ENCODE data around the gene CD2.

The CD2 gene

DNA sequence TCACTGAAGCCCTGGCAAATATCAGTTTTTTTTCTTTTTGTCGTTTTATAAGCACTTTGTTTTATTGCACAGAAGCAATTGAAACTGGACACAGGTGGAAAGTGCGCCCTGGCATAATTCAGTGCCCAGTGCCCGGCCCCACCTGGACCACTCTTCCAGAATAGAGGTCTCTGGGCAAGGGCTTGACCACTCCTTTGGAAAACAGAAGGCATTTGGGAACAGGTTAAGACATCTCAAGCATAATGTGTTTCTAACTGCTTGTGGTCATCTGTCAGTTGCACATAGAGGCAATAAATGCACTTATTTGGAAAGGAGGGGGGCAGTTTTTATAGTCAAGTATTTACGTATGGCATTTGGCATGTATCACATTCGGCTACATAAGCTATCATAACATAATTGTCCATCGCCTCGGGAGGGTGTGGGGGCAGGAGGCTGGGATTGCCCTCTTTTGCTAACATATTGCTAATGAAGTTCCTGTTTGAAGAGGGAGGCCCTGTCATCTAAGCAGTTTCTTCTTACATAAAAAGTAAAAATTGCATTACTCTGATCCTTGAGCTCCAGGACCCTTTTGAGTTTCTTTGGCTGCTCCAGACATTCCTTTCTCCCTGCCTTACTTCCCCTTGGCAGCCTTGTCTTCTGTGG lies 14.7 kb upstream of the CD2 start:
- H3K36me3 ChIP-seq: no peaks in the 10 kb centered on the region
- H3K27me3 ChIP-seq: no peaks in the 10 kb centered on the region
- no peaks in the 10 kb centered on the region for H3K4me1 ChIP-seq (ENCODE audit: control insufficient read depth in 1 of 2, insufficient read depth in 1 of 2, low read depth in 1 of 2, low read length in 1 of 2)
- no peak overlapping the region for H3K4me3 ChIP-seq (ENCODE audit: low read depth in 1 of 2, low read length in 1 of 2)
- H3K27ac ChIP-seq: no peak overlapping the region
- TF ChIP-seq, protein P1, sequence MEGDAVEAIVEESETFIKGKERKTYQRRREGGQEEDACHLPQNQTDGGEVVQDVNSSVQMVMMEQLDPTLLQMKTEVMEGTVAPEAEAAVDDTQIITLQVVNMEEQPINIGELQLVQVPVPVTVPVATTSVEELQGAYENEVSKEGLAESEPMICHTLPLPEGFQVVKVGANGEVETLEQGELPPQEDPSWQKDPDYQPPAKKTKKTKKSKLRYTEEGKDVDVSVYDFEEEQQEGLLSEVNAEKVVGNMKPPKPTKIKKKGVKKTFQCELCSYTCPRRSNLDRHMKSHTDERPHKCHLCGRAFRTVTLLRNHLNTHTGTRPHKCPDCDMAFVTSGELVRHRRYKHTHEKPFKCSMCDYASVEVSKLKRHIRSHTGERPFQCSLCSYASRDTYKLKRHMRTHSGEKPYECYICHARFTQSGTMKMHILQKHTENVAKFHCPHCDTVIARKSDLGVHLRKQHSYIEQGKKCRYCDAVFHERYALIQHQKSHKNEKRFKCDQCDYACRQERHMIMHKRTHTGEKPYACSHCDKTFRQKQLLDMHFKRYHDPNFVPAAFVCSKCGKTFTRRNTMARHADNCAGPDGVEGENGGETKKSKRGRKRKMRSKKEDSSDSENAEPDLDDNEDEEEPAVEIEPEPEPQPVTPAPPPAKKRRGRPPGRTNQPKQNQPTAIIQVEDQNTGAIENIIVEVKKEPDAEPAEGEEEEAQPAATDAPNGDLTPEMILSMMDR (IDR thresholded peaks at IDR 0.05): no peak
- peaks cover 21% of the 10 kb centered on the region for H3K9me3 ChIP-seq

GRCh38 chr1:116740296-116740695 lies 13.9 kb upstream of the CD2 start:
- Histone ChIP-seq H3K4me1 (ENCODE audit: control insufficient read depth in 1 of 2, insufficient read depth in 1 of 2, low read depth in 1 of 2, low read length in 1 of 2) (no peaks in the 10 kb centered on the region), H3K27me3 (no peaks in the 10 kb centered on the region), H3K27ac (no peak overlapping the region), H3K9me3 (peaks cover 29% of the 10 kb centered on the region), H3K4me3 (ENCODE audit: low read depth in 1 of 2, low read length in 1 of 2) (no peak overlapping the region), H3K36me3 (no peaks in the 10 kb centered on the region)
- TF ChIP-seq, protein P1 (IDR thresholded peaks at IDR 0.05): no peak

GRCh38 chr1:116740746-116741145 lies 13.5 kb upstream of the CD2 start:
- TF ChIP-seq, protein P1 (IDR thresholded peaks at IDR 0.05): no peak
- no peaks in the 10 kb centered on the region for H3K36me3 ChIP-seq
- peaks cover 30% of the 10 kb centered on the region for H3K9me3 ChIP-seq
- H3K4me1 ChIP-seq (ENCODE audit: control insufficient read depth in 1 of 2, insufficient read depth in 1 of 2, low read depth in 1 of 2, low read length in 1 of 2): no peaks in the 10 kb centered on the region
- no peak overlapping the region for H3K27ac ChIP-seq
- no peak overlapping the region for H3K4me3 ChIP-seq (ENCODE audit: low read depth in 1 of 2, low read length in 1 of 2)
- no peaks in the 10 kb centered on the region for H3K27me3 ChIP-seq

GRCh38 chr1:116741836-116742565 lies 12.2 kb upstream of the CD2 start:
- no peak overlapping the region for H3K27ac ChIP-seq
- H3K36me3 ChIP-seq: no peaks in the 10 kb centered on the region
- no peaks in the 10 kb centered on the region for H3K4me1 ChIP-seq (ENCODE audit: control insufficient read depth in 1 of 2, insufficient read depth in 1 of 2, low read depth in 1 of 2, low read length in 1 of 2)
- TF ChIP-seq, protein P1 (IDR thresholded peaks at IDR 0.05): no peak
- H3K9me3 ChIP-seq: peaks cover 36% of the 10 kb centered on the region
- no peak overlapping the region for H3K4me3 ChIP-seq (ENCODE audit: low read depth in 1 of 2, low read length in 1 of 2)
- H3K27me3 ChIP-seq: no peaks in the 10 kb centered on the region

DNA sequence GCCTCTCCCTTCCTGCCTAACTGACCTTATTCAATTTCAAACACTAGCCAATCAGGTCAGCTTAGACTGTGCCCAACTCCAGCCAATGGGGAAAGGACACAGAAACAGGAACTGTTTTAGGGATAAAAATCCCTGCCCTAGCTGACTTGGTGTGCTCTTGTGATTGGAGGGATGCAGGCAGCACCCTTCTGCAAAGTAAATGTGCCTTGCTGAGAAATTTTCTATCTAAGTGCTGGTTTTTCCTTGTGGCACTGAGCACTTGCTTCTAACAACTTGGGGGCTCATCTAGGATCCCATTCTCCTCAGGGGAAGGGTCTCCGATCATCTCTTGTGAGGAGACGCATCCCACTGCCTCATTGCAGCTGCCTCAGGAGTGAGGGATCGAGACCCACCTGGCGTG lies 10.7 kb upstream of the CD2 start:
- H3K9me3 ChIP-seq: peaks cover 36% of the 10 kb centered on the region
- no peaks in the 10 kb centered on the region for H3K27me3 ChIP-seq
- no peak overlapping the region for H3K27ac ChIP-seq

More for the DNA sequence above, 10.7 kb upstream of the CD2 start:
- H3K4me3 ChIP-seq (ENCODE audit: low read depth in 1 of 2, low read length in 1 of 2): no peak overlapping the region
- TF ChIP-seq, protein P1 (IDR thresholded peaks at IDR 0.05): no peak
- no peaks in the 10 kb centered on the region for H3K4me1 ChIP-seq (ENCODE audit: control insufficient read depth in 1 of 2, insufficient read depth in 1 of 2, low read depth in 1 of 2, low read length in 1 of 2)
- H3K36me3 ChIP-seq: no peaks in the 10 kb centered on the region
